Measurements from ENCODE around the gene ADH1B. TPM values are rescaled to one million over a fixed set of nuclear protein-coding genes. Genes with fewer than 3 reads are reported as not detected.
"Not testable (repeated sequence)": the region's sequence is repeated elsewhere in the genome, so short reads cannot be mapped to it uniquely, and the experiment has no call there.

The ADH1B gene
- polyA plus RNA-seq, 1 experiment = 29.1 TPM

- Histone ChIP-seq H3K9me3 (ENCODE audit: control insufficient read depth, insufficient read depth, low read length) (no peaks in the 10 kb centered on the region), H3K27me3 (ENCODE audit: control insufficient read depth, insufficient read depth, low read length) (no peaks in the 10 kb centered on the region), H3K27ac (ENCODE audit: low read depth, low read length) (no peak within 1 kb of the TSS), H3K4me3 (ENCODE audit: low read depth, low read length) (no peak within 1 kb of the TSS)
- TF ChIP-seq CTCF (IDR thresholded peaks at IDR 0.05; ENCODE audit: low read depth, low read length) = no peak
- ChIA-PET CTCF (interaction anchor here (1.1 kb wide), 1 partner anchor 9 kb away, joined by 3 read pairs; no protein-coding TSS in a partner anchor), POLR2A (no interaction called here)
- no peak for DNase-seq (ENCODE audit: low read depth, low spot score)
Measured at GRCh38 chr4:99352602-99353537, 31.7 kb upstream of the ADH1B start, which contains the start of gene ADH1C. Gene ADH1C (minus strand): TSS chr4:99352746. CDS start chr4:99352675, 71 bp downstream.

- H3K4me3 ChIP-seq (ENCODE audit: low read depth, low read length) = no peak overlapping the region
- no peak overlapping the region for H3K27ac ChIP-seq (ENCODE audit: low read depth, low read length)
- TF ChIP-seq CTCF (IDR thresholded peaks at IDR 0.05; ENCODE audit: low read depth, low read length) = no peak
- no peaks in the 10 kb centered on the region for H3K9me3 ChIP-seq (ENCODE audit: control insufficient read depth, insufficient read depth, low read length)
- ChIA-PET CTCF (no interaction called here), POLR2A (no interaction called here)
- DNase-seq (ENCODE audit: low read depth, low spot score) = no peak
- no peaks in the 10 kb centered on the region for H3K27me3 ChIP-seq (ENCODE audit: control insufficient read depth, insufficient read depth, low read length)
Measured at GRCh38 chr4:99351487-99351886, 30.3 kb upstream of the ADH1B start.

- no peak for DNase-seq (ENCODE audit: low read depth, low spot score)
- H3K27ac ChIP-seq (ENCODE audit: low read depth, low read length) = no peak overlapping the region
- H3K9me3 ChIP-seq (ENCODE audit: control insufficient read depth, insufficient read depth, low read length) = no peaks in the 10 kb centered on the region
- TF ChIP-seq CTCF (IDR thresholded peaks at IDR 0.05; ENCODE audit: low read depth, low read length) = no peak
- H3K4me3 ChIP-seq (ENCODE audit: low read depth, low read length) = no peak overlapping the region
- no peaks in the 10 kb centered on the region for H3K27me3 ChIP-seq (ENCODE audit: control insufficient read depth, insufficient read depth, low read length)
- ChIA-PET CTCF (interaction anchor here (1.2 kb wide), 1 partner anchor 56 kb away, joined by 3 read pairs; no protein-coding TSS in a partner anchor), POLR2A (no interaction called here)
Measured at GRCh38 chr4:99349338-99349737, 28.1 kb upstream of the ADH1B start.

DNA sequence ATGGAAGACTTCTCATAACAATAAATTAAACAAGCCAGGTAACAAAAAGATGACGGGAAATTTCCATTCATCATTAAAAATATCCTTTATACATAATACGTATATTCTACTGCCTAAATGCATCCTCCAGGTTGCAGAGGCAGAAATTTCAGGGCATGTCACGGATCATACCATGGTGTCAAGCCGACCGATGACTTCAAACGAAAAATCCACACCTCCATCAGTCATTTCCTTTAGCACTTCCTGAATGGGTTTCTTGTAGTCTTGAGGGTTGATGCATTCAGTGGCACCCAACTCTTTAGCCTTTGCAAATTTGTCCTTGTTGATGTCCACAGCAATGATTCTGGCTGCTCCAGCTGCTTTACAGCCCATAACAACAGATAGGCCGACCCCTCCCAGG, 21.4 kb upstream of the ADH1B start:
- DNase-seq (ENCODE audit: low read depth, low spot score); H3K27me3 ChIP-seq (ENCODE audit: control insufficient read depth, insufficient read depth, low read length); H3K4me3 ChIP-seq (ENCODE audit: low read depth, low read length); H3K9me3 ChIP-seq (ENCODE audit: control insufficient read depth, insufficient read depth, low read length); POLR2A ChIA-PET; H3K27ac ChIP-seq (ENCODE audit: low read depth, low read length): not testable (repeated sequence)
- CTCF ChIA-PET = interaction anchor here (0.7 kb wide), 1 partner anchor 35 kb away, joined by 3 read pairs; no protein-coding TSS in a partner anchor

GRCh38 chr4:99341426-99341825, 20.2 kb upstream of the ADH1B start:
- POLR2A ChIA-PET = no interaction called here

More at GRCh38 chr4:99341426-99341825, 20.2 kb upstream of the ADH1B start:
- no peak overlapping the region for H3K27ac ChIP-seq (ENCODE audit: low read depth, low read length)
- no peaks in the 10 kb centered on the region for H3K27me3 ChIP-seq (ENCODE audit: control insufficient read depth, insufficient read depth, low read length)
- no peaks in the 10 kb centered on the region for H3K9me3 ChIP-seq (ENCODE audit: control insufficient read depth, insufficient read depth, low read length)
- H3K4me3 ChIP-seq (ENCODE audit: low read depth, low read length) = no peak overlapping the region
- TF ChIP-seq CTCF (IDR thresholded peaks at IDR 0.05; ENCODE audit: low read depth, low read length) = no peak
- CTCF ChIA-PET = no interaction called here
- DNase-seq (ENCODE audit: low read depth, low spot score) = no peak
